Measurements from ENCODE around the gene CTSS.

DNA sequence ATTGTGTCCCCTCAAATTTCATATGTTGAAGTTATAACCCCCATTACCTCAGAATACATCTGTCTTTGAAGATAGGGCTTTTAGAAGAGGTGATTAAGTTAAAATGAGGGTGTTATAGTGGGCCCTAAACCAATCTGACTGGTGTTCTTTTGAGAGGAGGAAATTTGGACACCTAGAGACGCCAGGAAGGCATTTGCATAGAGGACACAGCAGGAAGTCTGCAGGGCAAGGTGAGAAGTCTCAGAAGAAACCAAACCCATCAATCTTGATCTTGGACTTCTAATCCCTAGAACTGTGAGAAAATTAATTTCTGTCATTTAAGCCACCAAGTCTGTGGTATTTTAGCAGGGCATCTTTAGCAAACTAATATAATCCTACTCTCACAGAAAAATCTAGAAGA is 81.7 kb downstream of the CTSS start:
- TF ChIP-seq PAX5 (IDR thresholded peaks at IDR 0.05; ENCODE audit: insufficient read depth, low read length, severe bottlenecking): no peak
- TF ChIP-seq POLR2AphosphoS5 (IDR thresholded peaks at IDR 0.05; ENCODE audit: low read depth, low read length): no peak
- TF ChIP-seq POLR2A (IDR thresholded peaks at IDR 0.05; ENCODE audit: low read depth, low read length): no peak
- no peak for TF ChIP-seq TAF1 (IDR thresholded peaks at IDR 0.05; ENCODE audit: low read depth, low read length)
